Kidney (tissue), 14 donors: ENCODE results near the gene TSC22D3. TPM values are rescaled to one million over a fixed set of nuclear protein-coding genes. Genes with fewer than 3 reads are reported as not detected.

Source experiments
- DNase-seq, 5 donors: peaks; one replicate each; pipeline ENCODE4 v3.0.0-alpha.2; 2013 to 2020
- FAIRE-seq: peaks from 2 replicates; lab custom pipeline; 2012; peaks lifted over from hg19 to GRCh38; lab: Jason Lieb, UNC
- H3K27ac ChIP-seq, 2 donors: one replicate each; pipeline ENCODE4 v1.7.0; 2013; ENCODE audit warnings: low read depth in 2 of 2, low read length in 2 of 2, inconsistent platforms in 1 of 2
- H3K27me3 ChIP-seq: one replicate; pipeline ENCODE4 v1.7.1; 2013; ENCODE audit warnings: low read length, inconsistent platforms; ENCODE audit not compliant: control insufficient read depth, insufficient read depth
- H3K36me3 ChIP-seq, 3 donors: one replicate each; pipeline versions ENCODE4 v1.7.0 to v1.7.1; 2013; ENCODE audit warnings: low read length in 3 of 3, control low read depth in 1 of 3, inconsistent platforms in 1 of 3; ENCODE audit not compliant: insufficient read depth in 3 of 3, control insufficient read depth in 2 of 3
- H3K4me1 ChIP-seq, 3 donors: one replicate each; pipeline versions ENCODE4 v1.7.0 to v1.7.1; 2013; ENCODE audit warnings: low read length in 3 of 3, inconsistent platforms in 1 of 3, low read depth in 1 of 3; ENCODE audit not compliant: control insufficient read depth in 2 of 3, insufficient read depth in 2 of 3
- H3K4me3 ChIP-seq, 3 donors: one replicate each; pipeline versions ENCODE4 v1.7.0 to v1.8.1; 2013; ENCODE audit warnings: low read length in 3 of 3, control low read depth in 1 of 3, inconsistent platforms in 1 of 3
- H3K9ac ChIP-seq, 3 donors: one replicate each; pipeline versions ENCODE4 v1.7.0 to v1.7.1; 2013; ENCODE audit warnings: low read length in 3 of 3, control low read depth in 1 of 3, inconsistent platforms in 1 of 3
- H3K9me3 ChIP-seq, 3 donors: one replicate each; pipeline versions ENCODE4 v1.7.0 to v1.7.1; 2013; ENCODE audit warnings: low read length in 3 of 3, control low read depth in 1 of 3, inconsistent platforms in 1 of 3; ENCODE audit not compliant: control insufficient read depth in 2 of 3, insufficient read depth in 1 of 3
- intact Hi-C: fragments of 100-400 bp; cut with DNase I; formaldehyde crosslinking; loops from one replicate; pipeline ENCODE4 v1.11.1; 2022
- polyA plus RNA-seq: library from polyadenylated mRNA; stranded (reverse); fragments of 350-450 nt; fragmentation: Illumina TruSeq; extraction: RNeasy Lipid Tissue Mini Kit (QIAGEN cat#74804); gene quantifications from one replicate; pipeline ENCODE4 v1.2.3, GENCODE V29; 2014; ENCODE audit warnings: low read depth, low replicate concordance; ENCODE audit not compliant: insufficient read depth
- total RNA-seq: library from RNA; stranded (reverse); fragmentation: NEBNext Ultra II Directional; extraction: Animal tissue kit (Norgen Biotek cat#: 25700); gene quantifications from one replicate; pipeline ENCODE4 v1.2.1, GENCODE V29; 2021
- TF ChIP-seq, protein P1 (sequence below): IDR thresholded peaks from 3 replicates; pipeline ENCODE4 v1.5.1; 2012; ENCODE audit warnings: mild to moderate bottlenecking, moderate library complexity, borderline replicate concordance; ENCODE audit not compliant: insufficient read depth; ENCODE audit errors: extremely low read depth
- donor health status: control.
- donor health status: control.
- donor health status: control.
- donor health status: control.
- donor health status: control.
- donor health status: DM: yes; HTN: yes; CAD: no.
- donor health status: Normal renal cell carcinoma (clear cell type).

The TSC22D3 gene
- total and polyA plus RNA-seq, 2 donors from 2014 or later: 160 to 320 TPM

DNA sequence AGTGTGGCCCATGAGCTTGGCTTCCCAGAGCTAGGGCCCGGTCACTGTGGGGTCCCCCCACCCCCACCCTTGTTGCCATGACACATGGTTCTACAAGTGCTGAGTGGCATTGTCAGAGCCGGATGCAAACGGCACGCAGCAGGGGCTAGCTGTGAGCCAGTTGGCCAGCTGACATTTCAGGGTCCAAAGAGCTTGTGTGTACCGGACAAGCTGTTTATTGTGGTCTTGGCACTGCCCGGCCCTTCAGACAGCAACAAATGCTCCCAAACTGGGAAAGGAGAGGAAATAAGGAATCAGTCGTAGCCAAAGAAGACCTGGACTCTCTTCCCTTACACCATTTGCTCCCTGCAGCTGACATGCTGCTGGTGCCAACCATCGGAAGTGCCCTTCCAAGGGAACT, 36.8 kb downstream of the TSC22D3 start:
- Histone ChIP-seq H3K4me3 (no peak overlapping the region), H3K9me3 (no peaks in the 10 kb centered on the region), H3K4me1 (peaks cover 0 to 38% (median 32%) of the 10 kb centered on the region in 3 donors), H3K9ac (no peak overlapping the region), H3K27me3 (no peaks in the 10 kb centered on the region), H3K27ac (peak overlapping the region in 1 of 2 donors; percentile 13), H3K36me3 (no peaks in the 10 kb centered on the region)
- FAIRE-seq (no peak), DNase-seq (no peak)
- intact Hi-C loops: no loop called here
- TF ChIP-seq, protein P1, sequence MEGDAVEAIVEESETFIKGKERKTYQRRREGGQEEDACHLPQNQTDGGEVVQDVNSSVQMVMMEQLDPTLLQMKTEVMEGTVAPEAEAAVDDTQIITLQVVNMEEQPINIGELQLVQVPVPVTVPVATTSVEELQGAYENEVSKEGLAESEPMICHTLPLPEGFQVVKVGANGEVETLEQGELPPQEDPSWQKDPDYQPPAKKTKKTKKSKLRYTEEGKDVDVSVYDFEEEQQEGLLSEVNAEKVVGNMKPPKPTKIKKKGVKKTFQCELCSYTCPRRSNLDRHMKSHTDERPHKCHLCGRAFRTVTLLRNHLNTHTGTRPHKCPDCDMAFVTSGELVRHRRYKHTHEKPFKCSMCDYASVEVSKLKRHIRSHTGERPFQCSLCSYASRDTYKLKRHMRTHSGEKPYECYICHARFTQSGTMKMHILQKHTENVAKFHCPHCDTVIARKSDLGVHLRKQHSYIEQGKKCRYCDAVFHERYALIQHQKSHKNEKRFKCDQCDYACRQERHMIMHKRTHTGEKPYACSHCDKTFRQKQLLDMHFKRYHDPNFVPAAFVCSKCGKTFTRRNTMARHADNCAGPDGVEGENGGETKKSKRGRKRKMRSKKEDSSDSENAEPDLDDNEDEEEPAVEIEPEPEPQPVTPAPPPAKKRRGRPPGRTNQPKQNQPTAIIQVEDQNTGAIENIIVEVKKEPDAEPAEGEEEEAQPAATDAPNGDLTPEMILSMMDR: no peak

DNA sequence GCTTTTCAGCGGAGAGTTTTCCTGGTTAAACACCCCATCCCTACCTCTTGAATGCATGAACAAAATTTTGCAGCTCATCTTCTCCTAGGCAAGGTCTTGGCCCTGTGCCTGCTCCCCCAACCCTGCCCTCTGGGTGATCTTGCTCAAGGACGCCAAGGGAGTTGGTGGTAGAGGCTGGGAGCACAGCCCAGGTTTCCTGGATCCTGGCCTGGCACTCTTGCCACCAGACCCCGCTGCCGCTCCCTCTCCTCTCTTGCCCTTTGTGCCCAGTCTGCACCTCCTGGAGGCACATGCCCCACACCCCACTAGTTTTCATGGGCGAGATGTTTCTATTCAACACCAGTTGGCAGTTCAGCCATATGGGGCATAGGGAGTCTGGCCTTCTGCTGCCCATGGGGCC, 37.3 kb downstream of the TSC22D3 start:
- no peak for FAIRE-seq
- H3K36me3 ChIP-seq: no peaks in the 10 kb centered on the region
- peak overlapping the region in 1 of 2 donors; percentile 13 for H3K27ac ChIP-seq
- intact Hi-C loops: no loop called here
- peaks cover 0 to 35% (median 27%) of the 10 kb centered on the region in 3 donors for H3K4me1 ChIP-seq
- H3K9me3 ChIP-seq: no peaks in the 10 kb centered on the region
- TF ChIP-seq, protein P1: no peak
- no peak for DNase-seq
- no peak overlapping the region for H3K4me3 ChIP-seq
- no peaks in the 10 kb centered on the region for H3K27me3 ChIP-seq
- H3K9ac ChIP-seq: no peak overlapping the region

DNA sequence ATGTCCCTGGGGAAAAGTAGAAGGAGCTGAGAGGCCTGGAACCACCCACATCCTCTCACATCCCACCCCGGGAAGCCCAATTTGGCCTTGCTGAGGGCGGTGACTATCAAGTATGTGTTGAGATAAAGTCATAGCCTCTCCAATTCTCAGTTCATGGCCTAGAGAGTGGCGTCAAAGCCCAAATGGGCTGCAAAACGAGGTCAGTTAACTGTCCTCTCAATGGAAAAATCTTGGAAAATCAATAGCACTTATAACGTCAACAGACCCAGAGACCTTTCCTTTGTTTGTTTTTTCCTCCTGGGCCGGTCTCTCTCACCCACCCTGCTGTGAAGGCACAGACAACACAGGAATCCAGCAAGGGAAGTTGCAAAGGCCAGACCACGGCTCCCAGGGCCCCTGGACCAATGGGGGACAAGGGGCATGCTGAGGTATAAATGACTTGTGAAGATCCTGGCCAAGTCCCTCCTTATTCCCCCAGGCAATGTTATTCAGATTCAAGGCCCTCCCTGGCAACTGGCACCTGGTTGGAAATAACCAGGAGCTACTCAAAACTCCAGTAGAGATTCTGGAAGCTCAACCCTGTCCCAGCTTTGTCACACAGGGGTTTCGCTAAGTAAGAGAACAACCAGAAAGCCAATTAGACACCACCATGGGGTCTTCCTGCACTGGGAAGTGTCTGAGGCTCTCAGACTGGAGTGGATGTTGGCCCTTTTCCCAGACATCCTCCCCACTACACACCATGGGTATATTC, 38.6 kb downstream of the TSC22D3 start:
- peaks cover 0 to 26% (median 21%) of the 10 kb centered on the region in 3 donors for H3K4me1 ChIP-seq
- no peak for FAIRE-seq

More for the DNA sequence above, 38.6 kb downstream of the TSC22D3 start:
- H3K9ac ChIP-seq: no peak overlapping the region
- intact Hi-C loops: no loop called here
- TF ChIP-seq, protein P1: no peak
- H3K9me3 ChIP-seq: no peaks in the 10 kb centered on the region
- peak overlapping the region; percentile 28 to 49 for H3K27ac ChIP-seq
- H3K4me3 ChIP-seq: no peak overlapping the region
- DNase-seq: no peak
- no peaks in the 10 kb centered on the region for H3K36me3 ChIP-seq
- H3K27me3 ChIP-seq: no peaks in the 10 kb centered on the region
